Spleen (tissue), 7 donors: Measurements from ENCODE around the gene PIK3R3.

Experiments used
- CTCF ChIP-seq, 11 experiments: fragments of 200-600 bp in 7 of 11; fragments of 450-650 bp in 4 of 11; sonication (generic) in 4 of 11; IDR thresholded peaks in 8 of 11; conservative IDR thresholded peaks in 3 of 11; 1 replicate in 7 of 11; 2 replicates in 4 of 11; pipeline versions ENCODE4 v1.4.0 to v1.8.0; 2016 to 2021; ENCODE audit warnings: antibody characterized with exemption in 11 of 11, inconsistent platforms in 4 of 11, mild to moderate bottlenecking in 1 of 11
- POLR2A ChIP-seq, 3 donors: fragments of 450-650 bp; IDR thresholded peaks; one replicate each; pipeline ENCODE4 v1.5.1; 2017; ENCODE audit warnings: antibody characterized with exemption in 3 of 3, mild to moderate bottlenecking in 1 of 3
- POLR2AphosphoS5 ChIP-seq, 3 donors: sonication (generic); formaldehyde crosslinking; IDR thresholded peaks; one replicate each; pipeline ENCODE4 v1.5.1; 2017; ENCODE audit warnings: antibody characterized with exemption in 3 of 3
- donor health status: DM: no; HTN: no; CAD: no; lungs with moderate emphysema.
- donor health status: DM: no; HTN: no; CAD: no.
- donor health status: DM: no; HTN: no; CAD: no.

DNA sequence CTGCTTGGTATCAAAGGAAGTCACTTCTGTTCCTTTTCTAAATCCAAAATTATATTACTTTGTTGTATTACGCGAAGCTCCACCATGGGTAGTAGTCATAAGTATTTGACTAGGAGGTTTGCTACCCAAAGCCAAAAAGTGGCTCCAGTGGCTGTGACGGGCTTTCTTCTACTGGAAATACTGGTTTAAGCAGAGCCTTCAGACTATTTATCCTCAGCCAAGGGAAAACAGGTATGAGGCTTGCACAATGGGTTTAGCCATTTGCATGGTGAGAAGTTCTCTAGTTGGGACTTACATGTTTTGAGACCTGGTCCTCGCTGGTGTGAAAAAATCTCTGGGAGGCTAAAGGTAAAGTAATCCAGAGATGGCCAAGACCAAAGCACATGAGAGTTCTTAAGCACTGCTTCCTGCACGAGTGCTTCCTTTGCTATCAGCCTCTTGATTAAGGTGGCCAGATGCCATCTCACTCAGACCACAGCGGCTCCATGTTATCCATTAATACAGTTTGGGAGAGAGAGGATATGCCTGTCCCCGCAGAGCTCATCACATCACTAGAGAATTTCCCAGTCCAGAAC, 121.2 kb downstream of the PIK3R3 start:
- TF ChIP-seq CTCF (IDR thresholded peaks at IDR 0.05 in 8 of 11, conservative IDR thresholded peaks at IDR 0.05 in 3 of 11) (no peak), POLR2AphosphoS5 (IDR thresholded peaks at IDR 0.05) (no peak), POLR2A (IDR thresholded peaks at IDR 0.05) (no peak)
